ENCODE measurements around the gene CCL2. TPM values are rescaled to one million over a fixed set of nuclear protein-coding genes. Genes with fewer than 3 reads are reported as not detected.

CCL2 gene
- total RNA-seq, 1 donor from 2014 or later = 59.3 TPM

DNA sequence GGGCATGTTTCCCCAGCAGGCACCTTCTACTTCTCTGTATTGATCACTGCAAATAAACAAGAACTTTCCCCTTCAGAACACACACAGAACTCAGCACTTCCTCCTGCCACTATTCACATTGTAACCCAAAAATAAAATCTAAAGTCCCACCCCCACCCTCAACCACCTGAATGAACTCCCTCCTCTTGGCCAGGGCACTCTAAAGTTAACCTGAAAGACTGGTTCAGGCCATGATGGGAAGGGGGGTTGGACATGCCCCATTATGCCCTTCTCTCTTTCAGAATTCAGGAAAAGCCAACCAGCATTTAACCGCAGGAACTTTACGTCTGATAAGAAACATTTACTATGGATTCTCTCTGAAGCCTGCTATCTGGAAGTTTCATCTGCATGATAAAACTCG lies 27.4 kb upstream of the CCL2 start:
- DNase-seq (ENCODE audit: extremely low spot score, unreplicated experiment) = no peak
- H3K4me1 Mint-ChIP-seq (ENCODE audit: unreplicated experiment) = peaks cover 13% of the 10 kb centered on the region
- H3K4me3 Mint-ChIP-seq (ENCODE audit: unreplicated experiment) = no peak overlapping the region
- H3K27ac Mint-ChIP-seq (ENCODE audit: unreplicated experiment) = no peak overlapping the region
- peaks cover 18% of the 10 kb centered on the region for H3K9me3 Mint-ChIP-seq (ENCODE audit: unreplicated experiment)
- peaks cover 2% of the 10 kb centered on the region for H3K27me3 Mint-ChIP-seq (ENCODE audit: unreplicated experiment)
- peaks cover 2% of the 10 kb centered on the region for H3K36me3 Mint-ChIP-seq (ENCODE audit: unreplicated experiment)
- TF ChIP-seq CTCF (IDR thresholded peaks at IDR 0.05) = no peak

DNA sequence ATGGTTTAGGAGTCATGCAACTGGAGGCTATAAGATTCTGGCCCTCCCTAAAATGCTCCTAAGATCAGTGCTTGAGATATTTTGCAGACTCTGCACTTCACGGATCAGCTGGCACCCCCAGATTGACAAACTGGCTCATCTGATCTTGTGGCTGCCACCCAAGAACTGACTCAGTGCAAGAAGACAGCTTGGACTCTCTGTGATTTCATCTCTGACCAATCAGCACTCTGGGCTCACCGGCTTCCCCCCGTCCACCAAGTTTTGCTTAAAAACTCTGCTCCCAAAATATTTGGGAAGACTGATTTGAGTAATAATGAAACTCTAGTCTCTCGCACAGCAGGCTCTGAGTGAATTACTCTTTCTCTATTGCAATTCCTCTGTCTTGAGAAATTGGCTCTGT lies 26.3 kb upstream of the CCL2 start:
- no peak overlapping the region for H3K4me3 Mint-ChIP-seq (ENCODE audit: unreplicated experiment)
- H3K27ac Mint-ChIP-seq (ENCODE audit: unreplicated experiment) = no peak overlapping the region
- peaks cover 18% of the 10 kb centered on the region for H3K9me3 Mint-ChIP-seq (ENCODE audit: unreplicated experiment)
- no peak for TF ChIP-seq CTCF (IDR thresholded peaks at IDR 0.05)
- DNase-seq (ENCODE audit: extremely low spot score, unreplicated experiment) = no peak
- H3K36me3 Mint-ChIP-seq (ENCODE audit: unreplicated experiment) = peaks cover 2% of the 10 kb centered on the region
- peaks cover 16% of the 10 kb centered on the region for H3K4me1 Mint-ChIP-seq (ENCODE audit: unreplicated experiment)
- no peaks in the 10 kb centered on the region for H3K27me3 Mint-ChIP-seq (ENCODE audit: unreplicated experiment)

DNA sequence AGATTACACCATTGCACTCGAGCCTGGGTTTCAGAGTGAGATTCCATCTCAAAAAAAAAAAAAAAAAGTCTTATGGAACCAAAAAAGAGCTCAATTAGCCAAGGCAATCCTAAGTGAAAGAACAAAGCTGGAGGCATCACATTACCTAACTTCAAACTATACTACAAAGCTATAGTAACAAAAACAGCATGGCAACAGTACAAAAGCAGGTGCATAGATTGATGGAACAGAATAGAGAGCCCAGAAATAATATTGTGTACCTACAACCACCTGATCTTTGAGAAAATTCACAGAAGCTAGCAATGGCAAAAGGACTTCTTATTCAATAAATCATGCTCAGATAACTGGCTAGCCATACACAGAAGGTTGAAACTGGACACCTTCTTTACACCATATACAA lies 24.7 kb upstream of the CCL2 start:
- DNase-seq (ENCODE audit: extremely low spot score, unreplicated experiment) = no peak
- no peak overlapping the region for H3K4me3 Mint-ChIP-seq (ENCODE audit: unreplicated experiment)
- no peaks in the 10 kb centered on the region for H3K27me3 Mint-ChIP-seq (ENCODE audit: unreplicated experiment)
- no peak for TF ChIP-seq CTCF (IDR thresholded peaks at IDR 0.05)
- H3K36me3 Mint-ChIP-seq (ENCODE audit: unreplicated experiment) = peaks cover 2% of the 10 kb centered on the region
- H3K27ac Mint-ChIP-seq (ENCODE audit: unreplicated experiment) = no peak overlapping the region
- peaks cover 18% of the 10 kb centered on the region for H3K9me3 Mint-ChIP-seq (ENCODE audit: unreplicated experiment)
- H3K4me1 Mint-ChIP-seq (ENCODE audit: unreplicated experiment) = peaks cover 32% of the 10 kb centered on the region

GRCh38 chr17:34234616-34235015 lies 20.5 kb upstream of the CCL2 start:
- Mint-ChIP-seq H3K4me1 (ENCODE audit: unreplicated experiment) (peaks cover 53% of the 10 kb centered on the region), H3K36me3 (ENCODE audit: unreplicated experiment) (peaks cover under 1% of the 10 kb centered on the region), H3K4me3 (ENCODE audit: unreplicated experiment) (no peak overlapping the region), H3K9me3 (ENCODE audit: unreplicated experiment) (peaks cover 7% of the 10 kb centered on the region), H3K27ac (ENCODE audit: unreplicated experiment) (no peak overlapping the region), H3K27me3 (ENCODE audit: unreplicated experiment) (no peaks in the 10 kb centered on the region)
- no peak for DNase-seq (ENCODE audit: extremely low spot score, unreplicated experiment)
- TF ChIP-seq CTCF (IDR thresholded peaks at IDR 0.05) = no peak

DNA sequence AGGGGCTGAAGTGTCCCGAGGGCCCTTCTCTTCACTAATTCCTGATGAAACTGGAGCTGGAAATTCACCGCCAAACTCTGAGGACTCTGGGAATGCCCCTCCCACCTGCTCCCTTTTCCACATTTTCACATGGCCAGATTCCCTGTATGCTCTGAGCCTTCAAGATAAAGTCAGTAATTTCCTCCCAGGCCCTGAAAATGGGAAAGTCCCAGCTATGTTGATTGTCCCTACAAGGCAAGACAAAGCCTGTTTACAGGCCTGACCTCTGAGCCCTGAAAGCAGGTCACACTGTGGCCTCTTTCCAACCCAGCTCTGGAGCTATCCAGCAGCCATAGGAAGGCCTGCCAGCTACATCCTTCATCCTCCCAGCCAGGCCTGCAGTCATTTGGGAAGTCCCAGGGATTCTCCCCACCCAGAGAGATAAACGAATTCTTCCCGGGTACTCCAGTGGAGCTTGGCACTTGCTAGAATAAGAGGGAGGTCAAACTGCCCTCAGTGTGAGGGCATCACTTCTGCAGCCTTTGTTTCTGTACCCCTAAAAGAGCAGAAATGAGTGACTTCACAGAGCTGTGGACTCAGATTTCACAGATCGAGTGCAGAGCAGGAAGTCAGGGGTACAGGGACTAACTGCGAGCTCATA lies 19.6 kb upstream of the CCL2 start:
- Mint-ChIP-seq H3K4me1 (ENCODE audit: unreplicated experiment) (peaks cover 62% of the 10 kb centered on the region), H3K36me3 (ENCODE audit: unreplicated experiment) (no peaks in the 10 kb centered on the region), H3K9me3 (ENCODE audit: unreplicated experiment) (peaks cover 7% of the 10 kb centered on the region), H3K27me3 (ENCODE audit: unreplicated experiment) (no peaks in the 10 kb centered on the region), H3K27ac (ENCODE audit: unreplicated experiment) (no peak overlapping the region), H3K4me3 (ENCODE audit: unreplicated experiment) (no peak overlapping the region)
- no peak for TF ChIP-seq CTCF (IDR thresholded peaks at IDR 0.05)
- no peak for DNase-seq (ENCODE audit: extremely low spot score, unreplicated experiment)
